Upper lobe of left lung (tissue), 4 donors: ENCODE results near the gene MESD.

Experiments
- CTCF ChIP-seq, 6 experiments: fragments of 450-650 bp in 4 of 6; fragments of 200-600 bp in 2 of 6; sonication (generic) in 2 of 6; IDR thresholded peaks; one replicate each; pipeline ENCODE4 v1.5.1; 2016 to 2019; ENCODE audit warnings: antibody characterized with exemption in 6 of 6
- EP300 ChIP-seq, 4 donors: sonication (generic); formaldehyde crosslinking; IDR thresholded peaks; one replicate each; pipeline ENCODE4 v1.5.1; 2017; ENCODE audit warnings: antibody characterized with exemption in 4 of 4, control low read depth in 2 of 4
- POLR2A ChIP-seq, 4 donors: fragments of 450-650 bp; IDR thresholded peaks; one replicate each; pipeline ENCODE4 v1.5.1; 2016 to 2017; ENCODE audit warnings: antibody characterized with exemption in 4 of 4, mild to moderate bottlenecking in 2 of 4

DNA sequence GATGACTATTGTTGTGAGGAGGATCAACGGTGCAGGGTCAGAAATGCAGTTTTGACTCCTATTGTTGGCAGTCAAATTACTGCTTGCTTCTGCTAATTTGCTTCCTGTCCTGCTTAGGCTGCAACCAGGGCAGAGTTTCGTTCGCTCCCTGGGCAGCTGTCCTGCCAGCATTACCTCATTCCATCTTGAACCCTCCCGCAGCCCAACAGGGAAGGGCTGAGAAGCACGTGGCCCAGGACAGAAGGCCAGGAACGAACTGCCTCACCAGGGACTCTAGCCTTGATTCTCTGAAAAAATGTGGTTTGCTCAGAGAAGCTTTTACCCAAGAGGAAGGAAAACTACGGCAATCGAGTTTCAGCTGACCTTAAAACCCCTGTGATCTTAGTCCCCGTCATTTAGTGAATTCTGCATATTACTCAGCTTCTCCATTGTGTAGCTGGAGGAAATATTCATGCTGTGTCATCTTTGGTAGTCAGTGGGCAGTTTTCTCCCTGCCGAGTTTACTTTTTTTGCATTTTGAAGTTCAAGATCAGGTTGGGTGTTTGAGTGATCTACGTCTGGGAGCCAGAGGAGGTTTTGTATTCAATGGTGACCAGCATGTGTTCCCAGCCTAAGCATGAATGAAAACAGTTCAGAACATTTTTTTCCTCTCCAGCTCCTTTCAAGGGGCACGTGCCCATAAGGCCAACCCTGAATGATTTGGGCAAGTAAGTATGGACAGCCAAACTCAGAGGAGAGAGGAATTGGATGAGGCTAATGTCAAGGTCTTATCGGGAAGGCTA lies 34.1 kb upstream of the MESD start:
- TF ChIP-seq CTCF (IDR thresholded peaks at IDR 0.05) = no peak
- TF ChIP-seq EP300 (IDR thresholded peaks at IDR 0.05) = no peak
- peak in 1 of 4 donors; percentile 26 for TF ChIP-seq POLR2A (IDR thresholded peaks at IDR 0.05)
